SK-N-SH treated with all-trans-retinoic acid at 6 μM for 48 hours (cell line): ENCODE results near the gene FOXP4.

Experiments
- ATAC-seq: fragments of 200-7000 bp; cut with Tn5 transposase; 3 replicates; pipeline ENCODE4 v1.9.1; 2020; ENCODE audit warnings: mild to moderate bottlenecking, moderate library complexity
- BACH2 ChIP-seq: fragments of 250-450 bp; sonication (Bioruptor Pico); IDR thresholded peaks from 2 replicates; pipeline ENCODE4 v1.9.0; 2021; ENCODE audit warnings: mild to moderate bottlenecking, borderline replicate concordance
- CSDC2 ChIP-seq: fragments of 250-450 bp; sonication (Bioruptor Pico); IDR thresholded peaks from 2 replicates; pipeline ENCODE4 v1.5.0; 2020; ENCODE audit warnings: mild to moderate bottlenecking, moderate library complexity
- CSRNP3 ChIP-seq: fragments of 250-450 bp; sonication (Bioruptor Pico); IDR thresholded peaks from 2 replicates; pipeline ENCODE4 v1.5.1; 2021; ENCODE audit warnings: mild to moderate bottlenecking, moderate library complexity
- GLIS3 ChIP-seq: fragments of 250-450 bp; sonication (Bioruptor Pico); IDR thresholded peaks from 2 replicates; pipeline ENCODE4 v1.5.0; 2020; ENCODE audit warnings: mild to moderate bottlenecking, moderate library complexity
- ISL1 ChIP-seq: fragments of 250-450 bp; sonication (Bioruptor Pico); IDR thresholded peaks from 2 replicates; pipeline ENCODE4 v2.1.2; 2022; ENCODE audit warnings: mild to moderate bottlenecking, moderate library complexity
- OSR1 ChIP-seq: fragments of 250-450 bp; sonication (Bioruptor Pico); IDR thresholded peaks from 2 replicates; pipeline ENCODE4 v1.8.0; 2022; ENCODE audit warnings: moderate library complexity, mild to moderate bottlenecking, inconsistent platforms
- PATZ1 ChIP-seq: fragments of 250-450 bp; sonication (Bioruptor Pico); IDR thresholded peaks from 2 replicates; pipeline ENCODE4 v1.8.0; 2020; ENCODE audit warnings: mild to moderate bottlenecking, moderate library complexity, borderline replicate concordance
- POU6F1 ChIP-seq: fragments of 250-450 bp; sonication (Bioruptor Pico); IDR thresholded peaks from 2 replicates; pipeline ENCODE4 v1.8.0; 2021; ENCODE audit warnings: low read depth, mild to moderate bottlenecking, moderate library complexity, borderline replicate concordance
- PPARA ChIP-seq: fragments of 250-450 bp; sonication (Bioruptor Pico); IDR thresholded peaks from 2 replicates; pipeline ENCODE4 v1.5.0; 2020; ENCODE audit warnings: mild to moderate bottlenecking, borderline replicate concordance
- TSHZ2 ChIP-seq: fragments of 250-450 bp; sonication (Bioruptor Pico); IDR thresholded peaks from 2 replicates; pipeline ENCODE4 v1.5.0; 2020; ENCODE audit warnings: mild to moderate bottlenecking, moderate library complexity
- ZC3H10 ChIP-seq: fragments of 250-450 bp; sonication (Bioruptor Pico); IDR thresholded peaks from 2 replicates; pipeline ENCODE4 v1.5.1; 2021; ENCODE audit warnings: mild to moderate bottlenecking, moderate library complexity
- ZFP3 ChIP-seq: fragments of 250-450 bp; sonication (Bioruptor Pico); IDR thresholded peaks from 2 replicates; pipeline ENCODE4 v1.5.0; 2020; ENCODE audit warnings: mild to moderate bottlenecking, moderate library complexity
- ZNF565 ChIP-seq: fragments of 450-650 bp; formaldehyde crosslinking; conservative IDR thresholded peaks from 2 replicates; pipeline ENCODE4 v1.5.0; 2020; ENCODE audit warnings: low read depth, mild to moderate bottlenecking, moderate library complexity
- ZNF8 ChIP-seq: fragments of 450-650 bp; formaldehyde crosslinking; IDR thresholded peaks from 2 replicates; pipeline ENCODE4 v1.5.0; 2020; ENCODE audit warnings: mild to moderate bottlenecking, moderate library complexity

FOXP4 gene

GRCh38 chr6:41557335-41557734, 11.2 kb downstream of the FOXP4 start (continued):
- no peak for TF ChIP-seq POU6F1 (CRISPR knock-in tag)
- no peak for TF ChIP-seq PATZ1 (CRISPR knock-in tag)
- TF ChIP-seq BACH2, result no peak
- TF ChIP-seq OSR1, result no peak
- no peak for TF ChIP-seq GLIS3 (CRISPR knock-in tag)

- no peak for TF ChIP-seq PATZ1 (CRISPR knock-in tag)
- TF ChIP-seq ZNF565 (CRISPR knock-in tag), result no peak
- no peak for TF ChIP-seq PPARA (CRISPR knock-in tag)
- no peak for TF ChIP-seq ZNF8 (CRISPR knock-in tag)
- no peak for TF ChIP-seq ISL1 (CRISPR knock-in tag)
- no peak for TF ChIP-seq CSDC2 (CRISPR knock-in tag)
- TF ChIP-seq TSHZ2 (CRISPR knock-in tag), result no peak
- no peak for ATAC-seq
Observed at GRCh38 chr6:41558033-41558807, 12.0 kb downstream of the FOXP4 start.

GRCh38 chr6:41559655-41560427, 13.7 kb downstream of the FOXP4 start:
- no peak for ATAC-seq
- TF ChIP-seq ZC3H10 (CRISPR knock-in tag), result no peak
- no peak for TF ChIP-seq CSDC2 (CRISPR knock-in tag)
- no peak for TF ChIP-seq ZNF565 (CRISPR knock-in tag)

GRCh38 chr6:41560431-41561192, 14.4 kb downstream of the FOXP4 start:
- ATAC-seq, result no peak
- TF ChIP-seq OSR1, result no peak
- no peak for TF ChIP-seq CSRNP3 (CRISPR knock-in tag)
- no peak for TF ChIP-seq TSHZ2 (CRISPR knock-in tag)
- no peak for TF ChIP-seq ZNF8 (CRISPR knock-in tag)
- TF ChIP-seq GLIS3 (CRISPR knock-in tag), result no peak
- no peak for TF ChIP-seq PPARA (CRISPR knock-in tag)
- no peak for TF ChIP-seq ZFP3
